ENCODE data around the gene XIST. TPM values are rescaled to one million over a fixed set of nuclear protein-coding genes. Genes with fewer than 3 reads are reported as not detected.

The XIST gene
- total RNA-seq, 2 donors from 2014 or later, result 193 to 253 TPM

DNA sequence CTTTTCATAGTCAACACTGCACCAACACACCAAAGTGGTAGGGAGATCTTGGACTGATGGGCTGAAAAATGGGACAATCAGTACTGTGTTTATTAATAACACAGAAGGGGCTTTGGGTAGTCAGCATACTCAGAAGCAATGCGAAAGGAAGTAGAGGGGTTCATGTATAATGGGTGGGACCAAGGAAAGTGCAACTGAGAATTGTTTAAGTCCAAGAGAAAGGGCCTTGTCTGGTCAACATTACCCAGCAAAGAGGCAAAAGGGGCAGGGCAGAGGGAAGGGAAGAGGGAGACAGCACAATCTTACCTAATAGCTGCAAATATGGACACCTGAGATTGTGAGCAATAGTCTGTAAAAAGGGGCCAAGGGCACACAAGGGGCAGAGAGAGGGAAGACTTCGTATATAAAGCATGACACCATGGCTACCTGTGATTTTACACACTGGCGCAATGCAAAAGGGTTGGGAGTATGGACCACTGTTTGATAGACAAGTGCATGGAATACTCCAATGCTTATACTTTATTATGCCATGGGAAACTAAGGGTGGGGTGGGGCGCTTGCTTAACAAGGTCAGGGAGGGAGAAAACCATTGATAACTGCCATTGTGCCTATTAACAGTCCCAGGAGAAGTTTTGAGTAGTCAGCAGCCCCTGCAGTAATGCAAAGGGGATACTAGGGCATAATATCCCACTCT, 9.8 kb downstream of the XIST start:
- DNase-seq, result no peak
- ATAC-seq, result no peak
- intact Hi-C loops (cut with DNase I, micrococcal nuclease), result no loop called here

DNA sequence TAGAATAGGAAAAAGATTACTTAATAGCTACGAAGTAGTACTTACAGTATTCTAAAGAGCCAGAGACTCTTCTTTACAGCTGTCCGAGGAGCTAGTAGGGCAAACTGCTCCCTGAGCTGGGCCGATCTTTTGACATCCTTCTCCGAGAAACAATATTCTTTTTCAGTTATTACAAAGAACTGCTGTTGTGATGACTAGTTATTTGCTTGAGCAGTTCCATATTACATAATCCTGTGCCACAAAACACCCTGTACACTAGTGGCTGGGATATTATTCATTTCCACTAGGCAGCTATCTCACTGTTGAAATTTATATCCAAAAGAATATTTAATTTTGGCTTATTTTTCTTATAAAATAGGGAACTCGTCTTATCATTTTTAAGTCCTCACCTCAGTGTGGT, 11.2 kb downstream of the XIST start:
- DNase-seq (no peak), ATAC-seq (no peak)
- intact Hi-C loops (cut with DNase I, micrococcal nuclease), result no loop called here

GRCh38 chrX:73840120-73840924, 12.2 kb downstream of the XIST start:
- intact Hi-C loops (cut with DNase I, micrococcal nuclease), result no loop called here
- DNase-seq (no peak), ATAC-seq (no peak)

DNA sequence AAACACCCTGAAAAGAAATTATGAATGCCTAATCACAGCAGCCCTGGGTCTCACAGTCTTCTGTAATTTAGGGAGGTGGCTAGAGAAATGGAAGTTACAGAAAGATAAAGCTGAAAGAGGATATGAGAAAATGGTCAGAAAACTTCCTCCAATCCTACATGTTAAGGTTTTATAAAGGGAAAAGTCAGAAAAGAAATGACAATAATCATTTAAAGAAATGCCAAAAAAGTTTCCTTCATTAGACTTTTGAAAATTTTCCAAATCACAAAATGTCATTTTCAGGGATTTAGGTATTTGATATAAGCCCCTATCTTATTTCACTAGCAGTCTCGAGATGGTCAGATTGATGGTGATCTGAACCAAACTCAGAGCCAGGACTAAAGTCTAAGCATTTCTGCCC, 13.4 kb downstream of the XIST start:
- no peak for ATAC-seq
- intact Hi-C loops (cut with DNase I, micrococcal nuclease), result no loop called here
- no peak for DNase-seq

- intact Hi-C loops (cut with DNase I, micrococcal nuclease), result no loop called here
- ATAC-seq (no peak), DNase-seq (no peak)
Measured at GRCh38 chrX:73838123-73838522, 14.4 kb downstream of the XIST start.

- no peak for DNase-seq
- intact Hi-C loops (cut with DNase I, micrococcal nuclease), result no loop called here
- no peak for ATAC-seq
Measured at GRCh38 chrX:73836956-73837477, 15.5 kb downstream of the XIST start.

DNA sequence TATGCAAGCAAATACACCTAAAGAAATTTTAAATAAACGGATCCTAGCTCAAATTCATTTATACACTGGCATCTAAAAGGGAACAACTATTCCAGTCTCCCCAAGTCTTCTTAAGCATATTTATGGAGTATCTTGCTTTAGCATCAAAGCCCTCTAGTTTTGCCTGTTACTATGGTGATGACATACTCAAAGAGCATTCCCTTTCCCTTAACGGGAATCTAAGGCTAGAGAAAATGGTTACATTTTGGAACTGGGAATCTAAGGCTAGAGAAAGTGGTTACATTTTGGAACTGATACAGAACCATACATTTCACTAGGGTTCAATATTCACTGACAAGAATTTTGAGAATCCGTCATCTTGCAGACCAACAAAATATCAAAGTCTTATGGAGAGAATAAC, 18.3 kb downstream of the XIST start:
- ATAC-seq (no peak), DNase-seq (no peak)
- intact Hi-C loops (cut with DNase I, micrococcal nuclease), result no loop called here

GRCh38 chrX:73832319-73832718, 20.2 kb downstream of the XIST start:
- DNase-seq (no peak), ATAC-seq (no peak)
- intact Hi-C loops (cut with DNase I, micrococcal nuclease), result no loop called here

GRCh38 chrX:73831500-73831899, 21.0 kb downstream of the XIST start:
- DNase-seq, result no peak
- no peak for ATAC-seq
- intact Hi-C loops (cut with DNase I, micrococcal nuclease), result no loop called here

DNA sequence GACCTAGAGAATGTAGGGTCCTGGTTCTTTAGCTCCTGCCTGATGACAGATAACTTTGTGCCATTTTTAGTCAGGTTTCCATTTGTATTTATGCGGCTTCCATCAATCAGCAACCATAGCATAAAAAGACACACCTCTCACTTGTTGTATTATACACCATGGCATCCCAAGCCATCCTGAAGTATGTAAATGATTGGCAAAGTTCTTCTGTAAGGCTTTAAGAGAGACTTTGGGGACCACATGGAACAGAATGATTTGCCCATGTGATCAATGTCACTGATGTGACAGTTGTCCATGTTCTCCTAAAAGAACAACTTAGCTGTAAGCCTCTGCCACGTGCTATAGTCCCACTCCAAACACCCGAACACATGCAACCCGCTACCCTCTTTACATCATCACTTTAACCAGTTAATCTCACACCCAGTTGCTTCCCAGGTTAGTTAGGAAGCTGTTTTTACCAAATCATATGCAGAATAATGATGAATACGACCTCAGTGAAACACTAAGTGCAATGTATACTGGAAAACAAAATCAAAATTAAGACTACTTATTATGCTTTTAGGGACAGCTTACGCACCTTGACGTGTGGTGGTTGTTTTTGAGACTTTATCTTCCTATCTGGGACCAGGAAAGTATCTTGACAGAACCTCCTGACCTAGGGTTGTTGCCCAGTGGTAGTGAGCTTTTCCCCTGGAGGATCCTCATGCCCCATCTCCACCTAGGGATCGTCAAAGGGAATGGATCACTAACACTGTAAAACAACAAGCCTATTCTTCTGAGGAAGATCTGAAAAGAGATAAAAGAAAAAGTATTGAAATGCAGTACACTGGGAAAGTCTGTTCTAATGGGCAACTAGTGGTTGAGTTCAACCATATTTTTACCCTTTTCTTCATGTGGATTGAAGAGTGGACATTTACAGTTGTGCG, 21.8 kb downstream of the XIST start:
- ATAC-seq (no peak), DNase-seq (no peak)
- intact Hi-C loops (cut with DNase I, micrococcal nuclease), result no loop called here

- intact Hi-C loops (cut with DNase I, micrococcal nuclease), result no loop called here
- no peak for ATAC-seq
- no peak for DNase-seq
Measured at GRCh38 chrX:73829890-73830466, 22.5 kb downstream of the XIST start.

DNA sequence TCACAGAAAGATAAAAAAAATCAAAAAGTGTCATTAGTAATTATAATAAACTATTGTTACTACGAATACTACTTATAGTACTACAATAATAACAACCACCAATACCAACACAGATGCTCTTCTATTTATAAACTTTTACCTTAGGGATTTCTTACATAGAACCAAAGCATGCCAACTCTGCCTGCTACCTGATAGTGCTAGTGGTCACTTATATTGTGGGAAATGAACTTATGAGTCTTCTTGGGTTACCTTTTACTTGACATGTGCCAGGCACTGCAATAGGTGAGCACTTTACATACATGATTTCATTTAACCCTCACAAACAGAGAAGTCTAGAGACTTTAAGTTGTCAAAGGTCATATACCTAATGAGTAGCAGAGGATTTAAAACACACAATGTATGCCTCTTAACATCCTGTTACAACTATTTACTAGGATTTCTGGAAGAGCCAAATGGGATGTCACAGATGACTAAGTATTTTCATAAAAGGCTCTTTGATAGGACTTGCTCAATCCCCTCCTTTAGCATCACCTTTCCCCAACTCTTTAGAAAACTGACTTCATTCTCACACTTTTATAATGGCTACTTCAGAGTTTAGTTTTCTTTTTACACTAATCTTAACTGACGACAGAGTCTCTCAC, 24.3 kb downstream of the XIST start:
- intact Hi-C loops (cut with DNase I, micrococcal nuclease), result no loop called here

DNA sequence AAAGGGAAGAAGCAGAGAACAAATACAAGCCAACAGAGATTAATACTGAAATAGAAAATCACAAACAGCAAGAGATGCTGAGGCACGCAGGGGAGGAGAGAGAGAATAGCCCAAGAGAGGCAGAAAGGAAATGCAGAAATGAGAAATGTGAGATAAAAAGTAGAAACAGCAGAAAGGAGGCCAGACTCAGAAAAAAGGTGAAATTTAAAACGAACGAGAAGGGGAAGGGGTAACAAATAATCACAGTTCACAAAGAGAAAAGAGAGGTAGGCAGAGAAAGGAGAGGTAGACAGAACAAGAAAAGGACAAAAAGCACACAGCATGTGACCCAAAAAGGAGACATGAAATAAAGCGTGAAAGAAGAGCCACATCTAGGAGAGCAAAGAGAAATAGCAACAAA, 25.1 kb downstream of the XIST start:
- no peak for DNase-seq
- no peak for ATAC-seq
- intact Hi-C loops (cut with DNase I, micrococcal nuclease), result no loop called here

More for the DNA sequence above, 24.3 kb downstream of the XIST start:
- DNase-seq (no peak), ATAC-seq (no peak)

DNA sequence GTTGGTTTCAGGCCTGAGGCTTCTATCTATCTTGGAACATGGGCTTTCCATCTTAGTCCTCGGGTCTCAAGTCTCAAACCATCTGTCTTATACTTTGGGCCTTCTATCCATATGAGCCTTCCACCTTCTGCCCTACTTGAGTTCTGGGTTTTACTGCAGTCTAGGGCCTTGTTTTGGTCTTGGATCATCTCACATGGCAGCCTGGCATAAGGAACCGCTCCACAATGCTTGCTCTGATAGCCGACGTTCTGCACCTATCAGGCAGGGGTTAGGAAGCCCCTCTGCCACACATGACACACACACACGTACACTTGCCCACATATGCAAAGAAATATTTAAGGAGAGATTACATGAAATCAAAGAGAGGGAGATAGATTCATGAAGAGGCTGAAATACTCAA, 25.5 kb downstream of the XIST start:
- intact Hi-C loops (cut with DNase I, micrococcal nuclease), result no loop called here
- ATAC-seq, result no peak

GRCh38 chrX:73825569-73825968, 26.9 kb downstream of the XIST start:
- DNase-seq (no peak), ATAC-seq (no peak)
- intact Hi-C loops (cut with DNase I, micrococcal nuclease), result no loop called here

More for the DNA sequence above, 25.5 kb downstream of the XIST start:
- DNase-seq, result no peak

GRCh38 chrX:73823473-73824004, 29.0 kb downstream of the XIST start:
- intact Hi-C loops (cut with DNase I, micrococcal nuclease), result no loop called here
- DNase-seq, result no peak

GRCh38 chrX:73822775-73823174, 29.7 kb downstream of the XIST start:
- no peak for DNase-seq
- ATAC-seq, result no peak
- intact Hi-C loops (cut with DNase I, micrococcal nuclease), result no loop called here

More at GRCh38 chrX:73823473-73824004, 29.0 kb downstream of the XIST start:
- ATAC-seq, result no peak

GRCh38 chrX:73821921-73822559, 30.5 kb downstream of the XIST start:
- ATAC-seq (no peak), DNase-seq (no peak)
- intact Hi-C loops (cut with DNase I, micrococcal nuclease), result no loop called here

All from left colon (tissue), 2 donors.